ENCODE data around the gene ESPNL.
A peak's percentile ranks its signal among the peaks of the same experiment; 100 is the strongest.

Gene ESPNL

DNA sequence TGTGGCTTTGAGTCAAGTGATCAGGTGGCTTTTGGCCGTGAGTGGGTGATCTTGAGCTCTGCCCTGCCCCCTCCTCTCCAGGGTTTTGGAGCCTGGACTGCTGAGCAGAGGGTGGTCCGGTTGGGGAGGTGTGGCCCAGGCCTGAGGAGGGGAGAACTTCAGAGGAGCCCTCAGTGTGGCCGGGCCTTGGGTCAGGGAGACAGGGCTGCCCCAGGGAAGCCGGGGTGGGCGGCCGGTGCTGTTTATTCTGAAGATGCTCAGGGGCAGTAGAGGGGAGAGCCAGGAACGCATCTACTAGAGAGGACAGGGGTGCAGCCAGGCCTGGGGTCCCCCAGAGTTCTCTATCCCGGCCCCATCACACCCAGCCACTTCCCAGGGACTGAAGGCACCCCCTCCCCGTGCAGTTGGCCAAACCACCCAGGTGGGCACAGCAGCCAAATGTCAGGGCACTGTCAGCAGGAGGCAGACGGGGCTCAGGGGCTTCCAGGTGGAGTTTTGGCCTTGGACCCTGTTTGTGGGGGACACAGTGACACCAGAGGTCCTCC lies 59.6 kb downstream of the ESPNL start:
- Mint-ChIP-seq H3K27me3 (ENCODE audit: low read depth) (peaks cover 49% of the 10 kb centered on the region), H3K4me3 (peak overlapping the region; percentile 60 to 72 (median 72)), H3K4me1 (peaks cover 16% of the 10 kb centered on the region), H3K27ac (no peak overlapping the region), H3K9me3 (no peaks in the 10 kb centered on the region), H3K36me3 (ENCODE audit: low read depth) (no peaks in the 10 kb centered on the region)
- TF ChIP-seq, protein P1, sequence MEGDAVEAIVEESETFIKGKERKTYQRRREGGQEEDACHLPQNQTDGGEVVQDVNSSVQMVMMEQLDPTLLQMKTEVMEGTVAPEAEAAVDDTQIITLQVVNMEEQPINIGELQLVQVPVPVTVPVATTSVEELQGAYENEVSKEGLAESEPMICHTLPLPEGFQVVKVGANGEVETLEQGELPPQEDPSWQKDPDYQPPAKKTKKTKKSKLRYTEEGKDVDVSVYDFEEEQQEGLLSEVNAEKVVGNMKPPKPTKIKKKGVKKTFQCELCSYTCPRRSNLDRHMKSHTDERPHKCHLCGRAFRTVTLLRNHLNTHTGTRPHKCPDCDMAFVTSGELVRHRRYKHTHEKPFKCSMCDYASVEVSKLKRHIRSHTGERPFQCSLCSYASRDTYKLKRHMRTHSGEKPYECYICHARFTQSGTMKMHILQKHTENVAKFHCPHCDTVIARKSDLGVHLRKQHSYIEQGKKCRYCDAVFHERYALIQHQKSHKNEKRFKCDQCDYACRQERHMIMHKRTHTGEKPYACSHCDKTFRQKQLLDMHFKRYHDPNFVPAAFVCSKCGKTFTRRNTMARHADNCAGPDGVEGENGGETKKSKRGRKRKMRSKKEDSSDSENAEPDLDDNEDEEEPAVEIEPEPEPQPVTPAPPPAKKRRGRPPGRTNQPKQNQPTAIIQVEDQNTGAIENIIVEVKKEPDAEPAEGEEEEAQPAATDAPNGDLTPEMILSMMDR (IDR thresholded peaks at IDR 0.05; ENCODE audit: unreplicated experiment in 3 of 3) = no peak

DNA sequence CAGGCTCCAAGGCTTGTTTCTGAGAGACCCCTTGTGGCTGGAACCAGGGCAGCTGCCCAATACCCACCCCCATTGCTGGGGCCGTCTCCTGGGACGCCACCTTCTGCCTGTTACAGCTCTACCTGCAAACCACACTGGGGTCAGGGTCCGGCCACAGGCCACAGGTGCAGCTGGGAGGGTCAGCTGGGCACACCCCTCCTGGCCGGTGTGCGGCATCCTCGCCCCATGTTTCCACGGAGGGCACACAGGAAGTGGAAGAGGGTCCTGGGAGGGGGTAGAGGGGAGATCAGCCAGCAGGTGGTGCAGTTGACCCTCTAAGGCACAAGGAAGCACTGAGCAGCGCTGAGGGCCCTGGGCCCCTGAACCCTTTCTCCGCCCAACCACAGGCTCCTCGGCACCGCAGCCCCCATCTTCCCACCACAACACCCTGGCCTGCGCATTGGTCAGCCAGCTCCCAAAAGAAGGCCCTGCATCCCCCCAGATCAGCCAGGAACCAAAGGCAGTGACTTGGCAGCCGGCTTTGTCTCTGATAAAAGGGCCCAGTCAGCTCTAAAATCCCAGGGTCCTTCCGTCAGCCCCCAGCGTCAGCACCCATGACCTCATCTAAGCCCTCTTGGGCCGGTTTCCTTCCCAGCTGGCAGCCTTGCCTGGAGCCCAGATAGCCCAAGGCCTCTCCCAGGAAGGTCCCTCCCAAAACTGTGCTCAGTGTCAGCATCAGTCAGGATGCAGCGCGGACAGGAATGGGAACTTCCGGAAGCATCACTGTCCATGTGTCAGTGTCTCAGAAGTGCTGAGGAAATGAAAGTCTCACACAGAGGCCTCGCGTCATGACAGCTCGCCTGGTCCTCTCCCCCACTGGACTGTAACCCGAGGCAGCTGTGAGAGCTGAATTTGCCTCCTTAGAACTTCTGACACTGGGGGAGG lies 60.3 kb downstream of the ESPNL start:
- Mint-ChIP-seq H3K27me3 (ENCODE audit: low read depth) (peaks cover 53% of the 10 kb centered on the region), H3K4me1 (peaks cover 16% of the 10 kb centered on the region), H3K36me3 (ENCODE audit: low read depth) (no peaks in the 10 kb centered on the region), H3K27ac (no peak overlapping the region), H3K9me3 (no peaks in the 10 kb centered on the region), H3K4me3 (peak overlapping the region; percentile 14 to 72 (median 44))
- TF ChIP-seq, protein P1 (IDR thresholded peaks at IDR 0.05; ENCODE audit: unreplicated experiment in 3 of 3) = peak in 2 of 3 experiments; percentile 30 to 39

- Mint-ChIP-seq H3K4me3 (no peak overlapping the region), H3K27me3 (ENCODE audit: low read depth) (peaks cover 55% of the 10 kb centered on the region), H3K36me3 (ENCODE audit: low read depth) (no peaks in the 10 kb centered on the region), H3K4me1 (peaks cover 11% of the 10 kb centered on the region), H3K27ac (no peak overlapping the region), H3K9me3 (no peaks in the 10 kb centered on the region)
- TF ChIP-seq, protein P1 (IDR thresholded peaks at IDR 0.05; ENCODE audit: unreplicated experiment in 3 of 3) = no peak
These were observed 61.3 kb downstream of the ESPNL start for GRCh38 chr2:238161291-238162051.

DNA sequence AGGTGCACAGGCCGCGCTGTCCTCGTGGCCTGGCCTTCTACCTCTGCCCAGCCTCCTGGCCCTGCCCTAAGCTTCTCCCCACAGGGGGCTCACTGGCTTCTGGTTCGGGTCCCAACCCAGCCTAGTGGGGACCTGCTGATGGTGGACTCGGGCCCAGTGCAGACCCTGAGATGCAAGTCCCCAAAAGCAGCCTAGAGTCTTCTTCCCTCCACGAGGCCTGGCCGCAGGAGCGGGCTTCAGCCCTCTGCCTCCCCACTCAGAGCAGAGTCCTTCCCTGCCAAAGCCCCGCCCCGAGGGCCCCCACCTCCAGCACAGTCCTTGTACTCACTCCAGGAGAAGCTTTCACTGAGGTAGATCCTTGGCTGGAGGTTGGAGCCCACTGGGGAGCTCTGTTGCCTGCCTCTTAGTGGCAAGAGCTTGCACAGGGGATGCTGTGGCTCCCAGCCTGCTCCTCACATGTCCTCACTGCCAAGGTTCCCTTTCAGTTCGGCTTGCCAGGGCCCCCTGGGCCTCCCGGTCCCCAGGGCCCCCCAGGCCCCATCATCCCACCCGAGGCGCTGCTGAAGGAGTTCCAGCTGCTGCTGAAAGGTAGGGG lies 62.2 kb downstream of the ESPNL start:
- Mint-ChIP-seq H3K4me1 (peaks cover 11% of the 10 kb centered on the region), H3K27me3 (ENCODE audit: low read depth) (peaks cover 53% of the 10 kb centered on the region)

DNA sequence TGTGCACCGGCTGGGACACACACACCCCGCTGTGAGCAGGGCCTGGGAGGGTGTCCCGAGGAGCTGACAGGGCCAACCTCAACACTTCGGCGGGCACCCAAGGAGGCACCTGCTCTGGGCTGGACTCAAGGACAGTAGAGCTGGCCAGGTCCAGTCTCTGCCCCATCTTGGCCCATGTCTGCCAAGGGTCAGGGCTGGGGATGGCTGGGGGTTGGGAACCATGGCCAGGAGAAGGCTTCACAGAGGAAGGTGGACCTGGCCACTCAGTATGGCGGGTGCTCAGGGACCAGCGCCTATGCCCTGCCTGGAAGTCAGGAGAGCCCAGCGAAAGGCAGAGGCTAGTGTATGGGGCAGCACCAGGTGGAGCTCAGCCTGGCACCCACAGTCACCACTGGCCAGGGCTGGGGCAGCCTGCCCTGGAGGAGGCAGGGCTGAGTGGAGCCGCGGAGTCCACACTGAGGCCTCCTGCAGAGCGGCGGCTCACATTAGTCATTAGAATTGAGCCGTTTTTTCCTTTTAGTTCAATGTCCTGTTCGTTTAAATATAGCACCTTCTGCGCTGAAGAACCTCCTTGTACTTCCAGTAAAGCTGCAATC lies 62.8 kb downstream of the ESPNL start:
- peaks cover 53% of the 10 kb centered on the region for H3K27me3 Mint-ChIP-seq (ENCODE audit: low read depth)
- no peaks in the 10 kb centered on the region for H3K9me3 Mint-ChIP-seq
- TF ChIP-seq, protein P1 (IDR thresholded peaks at IDR 0.05; ENCODE audit: unreplicated experiment in 3 of 3) = no peak
- no peak overlapping the region for H3K27ac Mint-ChIP-seq
- peak overlapping the region in 1 of 3 experiments; percentile 41 for H3K4me3 Mint-ChIP-seq
- no peaks in the 10 kb centered on the region for H3K36me3 Mint-ChIP-seq (ENCODE audit: low read depth)
- peaks cover 11% of the 10 kb centered on the region for H3K4me1 Mint-ChIP-seq

More for the DNA sequence above, 62.2 kb downstream of the ESPNL start:
- Mint-ChIP-seq H3K36me3 (ENCODE audit: low read depth) (no peaks in the 10 kb centered on the region), H3K9me3 (no peaks in the 10 kb centered on the region), H3K27ac (no peak overlapping the region), H3K4me3 (no peak overlapping the region)
- TF ChIP-seq, protein P1 (IDR thresholded peaks at IDR 0.05; ENCODE audit: unreplicated experiment in 3 of 3) = no peak

Measured in nephron (organoid).